Measurements from ENCODE around the gene AGBL4. TPM values are rescaled to one million over a fixed set of nuclear protein-coding genes. Genes with fewer than 3 reads are reported as not detected.

Gene AGBL4
- total RNA-seq, 6 experiments from 2014 or later: not detected

GRCh38 chr1:48741380-48741779 lies 1282.4 kb downstream of the AGBL4 start:
- Mint-ChIP-seq H3K36me3 (ENCODE audit: low read depth) (0 out of 2 replicates have a peak, but pooled peaks cover under 1% of the 10 kb centered on the region), H3K9me3 (peaks cover 63% of the 10 kb centered on the region), H3K4me3 (no peak overlapping the region), H3K4me1 (ENCODE audit: low read depth) (no peaks in the 10 kb centered on the region), H3K27ac (no peak overlapping the region), H3K27me3 (ENCODE audit: insufficient read depth) (no peaks in the 10 kb centered on the region; the same call in 1 of the 2 replicates)
- no peak for DNase-seq
- no peak for TF ChIP-seq CTCF (IDR thresholded peaks at IDR 0.05)

- H3K27ac Mint-ChIP-seq: no peak overlapping the region
These were observed 1283.1 kb downstream of the AGBL4 start for GRCh38 chr1:48740621-48741020.

GRCh38 chr1:48739091-48739490 lies 1284.7 kb downstream of the AGBL4 start:
- Mint-ChIP-seq H3K4me3 (no peak overlapping the region), H3K4me1 (ENCODE audit: low read depth) (no peaks in the 10 kb centered on the region), H3K27ac (no peak overlapping the region), H3K36me3 (ENCODE audit: low read depth) (no peaks in the 10 kb centered on the region), H3K27me3 (ENCODE audit: insufficient read depth) (no peaks in the 10 kb centered on the region; the same call in 1 of the 2 replicates), H3K9me3 (peaks cover 55% of the 10 kb centered on the region)
- DNase-seq: no peak
- no peak for TF ChIP-seq CTCF (IDR thresholded peaks at IDR 0.05)

More at GRCh38 chr1:48740621-48741020, 1283.1 kb downstream of the AGBL4 start:
- H3K36me3 Mint-ChIP-seq (ENCODE audit: low read depth): no peaks in the 10 kb centered on the region
- no peak overlapping the region for H3K4me3 Mint-ChIP-seq
- peaks cover 61% of the 10 kb centered on the region for H3K9me3 Mint-ChIP-seq
- no peak for DNase-seq
- TF ChIP-seq CTCF (IDR thresholded peaks at IDR 0.05): no peak
- no peaks in the 10 kb centered on the region for H3K4me1 Mint-ChIP-seq (ENCODE audit: low read depth)
- H3K27me3 Mint-ChIP-seq (ENCODE audit: insufficient read depth): no peaks in the 10 kb centered on the region; the same call in 1 of the 2 replicates

GRCh38 chr1:48738356-48738755 lies 1285.4 kb downstream of the AGBL4 start:
- no peaks in the 10 kb centered on the region for H3K4me1 Mint-ChIP-seq (ENCODE audit: low read depth)
- TF ChIP-seq CTCF (IDR thresholded peaks at IDR 0.05): no peak
- no peaks in the 10 kb centered on the region; the same call in 1 of the 2 replicates for H3K27me3 Mint-ChIP-seq (ENCODE audit: insufficient read depth)
- no peak for DNase-seq
- H3K9me3 Mint-ChIP-seq: peaks cover 59% of the 10 kb centered on the region
- no peak overlapping the region for H3K27ac Mint-ChIP-seq
- no peaks in the 10 kb centered on the region for H3K36me3 Mint-ChIP-seq (ENCODE audit: low read depth)
- H3K4me3 Mint-ChIP-seq: no peak overlapping the region

GRCh38 chr1:48735796-48736195 lies 1288.0 kb downstream of the AGBL4 start:
- Mint-ChIP-seq H3K9me3 (peaks cover 39% of the 10 kb centered on the region), H3K27ac (no peak overlapping the region), H3K27me3 (ENCODE audit: insufficient read depth) (no peaks in the 10 kb centered on the region; the same call in 1 of the 2 replicates), H3K4me1 (ENCODE audit: low read depth) (no peaks in the 10 kb centered on the region), H3K4me3 (no peak overlapping the region), H3K36me3 (ENCODE audit: low read depth) (no peaks in the 10 kb centered on the region)
- no peak for TF ChIP-seq CTCF (IDR thresholded peaks at IDR 0.05)
- no peak for DNase-seq
